D721Med (cell line): ENCODE data around the gene MBD4.

Source experiments
- DNase-seq: peaks from one replicate; pipeline ENCODE4 v3.0.0; 2011; ENCODE audit warnings: low spot score; ENCODE audit not compliant: insufficient read length
- FAIRE-seq: peaks from 2 replicates; lab custom pipeline; 2011; peaks lifted over from hg19 to GRCh38; lab: Jason Lieb, UNC
- TF ChIP-seq, protein P1 (sequence below): IDR thresholded peaks from 2 replicates; pipeline ENCODE4 v1.5.1; 2012; ENCODE audit warnings: mild to moderate bottlenecking, control low read depth; ENCODE audit not compliant: insufficient read depth; ENCODE audit errors: missing control alignments

The MBD4 gene

DNA sequence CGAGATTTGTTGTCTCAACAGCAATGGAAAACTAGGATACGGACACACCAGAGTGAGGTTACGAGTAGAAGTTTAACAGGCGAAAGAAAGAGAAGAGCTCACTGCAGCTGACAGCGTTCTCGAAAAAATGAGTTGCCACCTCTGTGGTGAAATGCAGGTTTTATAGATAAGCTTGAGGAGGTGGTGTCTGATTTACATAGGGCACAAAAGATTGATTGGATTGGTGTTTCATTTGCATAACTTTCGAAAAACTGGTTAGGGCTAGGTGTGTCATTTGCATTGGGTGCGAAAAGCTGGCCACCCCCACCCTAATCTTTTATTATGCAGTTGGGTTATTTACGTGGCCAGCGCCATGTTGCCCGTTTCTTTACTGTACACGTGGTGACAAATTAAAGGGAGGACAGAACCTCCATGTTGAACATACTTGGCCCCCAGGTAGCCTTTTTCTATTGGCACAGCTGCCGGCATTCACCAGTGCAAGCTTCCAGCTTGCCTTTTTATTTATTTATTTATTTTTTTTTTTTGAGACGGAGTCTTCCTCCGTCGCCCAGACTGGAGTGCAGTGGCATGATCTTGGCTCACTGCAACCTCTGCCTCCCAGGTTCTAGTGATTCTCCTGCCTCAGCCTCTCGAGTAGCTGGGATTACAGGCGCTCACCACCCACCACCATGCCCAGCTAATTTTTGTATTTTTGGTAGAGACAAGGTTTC, 8.6 kb upstream of the MBD4 start:
- DNase-seq (no peak), FAIRE-seq (no peak)
- TF ChIP-seq, protein P1, sequence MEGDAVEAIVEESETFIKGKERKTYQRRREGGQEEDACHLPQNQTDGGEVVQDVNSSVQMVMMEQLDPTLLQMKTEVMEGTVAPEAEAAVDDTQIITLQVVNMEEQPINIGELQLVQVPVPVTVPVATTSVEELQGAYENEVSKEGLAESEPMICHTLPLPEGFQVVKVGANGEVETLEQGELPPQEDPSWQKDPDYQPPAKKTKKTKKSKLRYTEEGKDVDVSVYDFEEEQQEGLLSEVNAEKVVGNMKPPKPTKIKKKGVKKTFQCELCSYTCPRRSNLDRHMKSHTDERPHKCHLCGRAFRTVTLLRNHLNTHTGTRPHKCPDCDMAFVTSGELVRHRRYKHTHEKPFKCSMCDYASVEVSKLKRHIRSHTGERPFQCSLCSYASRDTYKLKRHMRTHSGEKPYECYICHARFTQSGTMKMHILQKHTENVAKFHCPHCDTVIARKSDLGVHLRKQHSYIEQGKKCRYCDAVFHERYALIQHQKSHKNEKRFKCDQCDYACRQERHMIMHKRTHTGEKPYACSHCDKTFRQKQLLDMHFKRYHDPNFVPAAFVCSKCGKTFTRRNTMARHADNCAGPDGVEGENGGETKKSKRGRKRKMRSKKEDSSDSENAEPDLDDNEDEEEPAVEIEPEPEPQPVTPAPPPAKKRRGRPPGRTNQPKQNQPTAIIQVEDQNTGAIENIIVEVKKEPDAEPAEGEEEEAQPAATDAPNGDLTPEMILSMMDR, result no peak

DNA sequence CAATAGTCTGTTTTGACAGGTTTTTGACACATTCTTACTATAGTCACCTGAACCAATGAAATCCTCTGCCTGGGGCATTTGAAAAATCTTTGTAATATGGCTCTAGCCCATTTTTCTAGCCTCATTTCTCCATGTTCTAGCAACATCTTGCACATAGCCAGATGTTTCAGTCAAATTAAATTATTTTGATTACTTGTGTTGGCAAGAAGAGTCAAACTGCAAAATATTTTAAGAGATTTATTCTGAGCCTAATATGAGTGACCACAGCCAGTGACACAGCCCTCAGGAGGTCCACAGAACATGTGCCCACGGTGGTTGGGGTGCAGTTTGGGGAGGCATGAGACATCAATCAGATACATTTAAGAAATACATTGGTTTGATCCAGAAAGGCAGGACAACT, 7.2 kb upstream of the MBD4 start:
- DNase-seq (no peak), FAIRE-seq (no peak)

DNA sequence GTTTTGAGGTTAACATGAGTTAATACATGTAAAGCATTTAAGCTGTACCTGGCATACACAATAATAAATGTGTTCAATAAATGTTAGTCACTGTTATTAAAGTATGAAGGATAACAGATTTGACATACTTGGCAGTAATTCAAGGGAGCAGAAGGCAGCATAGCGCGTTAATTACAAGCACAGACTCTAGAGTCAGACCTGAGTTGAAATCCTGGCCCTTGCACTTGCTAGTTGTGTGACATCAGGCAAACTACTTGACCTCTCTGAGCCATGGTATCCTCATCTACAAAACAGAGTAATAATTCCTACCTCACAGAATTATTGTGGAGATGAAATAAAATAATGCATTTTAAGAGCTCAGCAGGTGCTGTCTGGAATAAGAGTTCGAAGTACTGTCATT, 5.7 kb upstream of the MBD4 start:
- DNase-seq, result no peak
- TF ChIP-seq, protein P1, result no peak
- FAIRE-seq, result no peak

More for the DNA sequence above, 7.2 kb upstream of the MBD4 start:
- TF ChIP-seq, protein P1, result no peak

DNA sequence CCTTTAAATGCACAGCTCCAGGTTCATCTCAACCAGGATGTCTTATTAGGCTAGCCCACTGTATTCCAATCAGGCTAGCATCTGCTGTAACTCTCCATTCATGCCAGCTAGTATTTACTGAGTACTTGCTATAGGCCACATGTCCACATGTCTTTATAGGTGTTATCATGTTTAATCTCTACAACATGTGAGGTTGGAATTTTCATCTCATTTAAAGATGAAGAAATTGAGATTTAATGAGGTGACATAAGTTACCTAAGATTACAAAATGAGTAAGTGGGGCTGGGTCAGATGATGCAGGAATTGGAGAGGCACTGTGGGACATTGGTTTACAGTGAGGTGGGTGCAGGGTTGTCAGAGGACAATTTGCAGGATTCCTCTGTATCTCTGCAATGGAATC, 3.2 kb upstream of the MBD4 start:
- TF ChIP-seq, protein P1, result no peak
- FAIRE-seq (no peak), DNase-seq (no peak)

DNA sequence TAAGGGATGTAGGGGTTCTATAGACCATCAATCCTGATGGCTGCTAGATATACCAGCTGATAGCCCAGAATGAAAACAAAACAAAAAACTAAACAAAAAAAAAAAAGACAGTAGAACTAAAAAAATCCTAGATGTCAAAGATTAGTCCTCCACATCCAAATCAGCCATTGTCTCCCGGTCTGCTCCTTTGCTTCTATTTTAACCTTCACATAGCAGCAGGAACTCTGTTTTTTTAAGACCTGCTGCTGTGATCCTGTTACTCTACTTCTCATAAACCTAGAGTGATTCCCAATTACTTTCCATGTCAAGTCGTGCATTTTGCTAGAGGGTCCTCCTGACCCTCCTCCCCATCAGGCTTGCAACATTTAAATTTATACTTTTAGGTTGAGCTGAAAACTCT, 2.7 kb upstream of the MBD4 start:
- TF ChIP-seq, protein P1, result no peak
- FAIRE-seq (no peak), DNase-seq (no peak)

DNA sequence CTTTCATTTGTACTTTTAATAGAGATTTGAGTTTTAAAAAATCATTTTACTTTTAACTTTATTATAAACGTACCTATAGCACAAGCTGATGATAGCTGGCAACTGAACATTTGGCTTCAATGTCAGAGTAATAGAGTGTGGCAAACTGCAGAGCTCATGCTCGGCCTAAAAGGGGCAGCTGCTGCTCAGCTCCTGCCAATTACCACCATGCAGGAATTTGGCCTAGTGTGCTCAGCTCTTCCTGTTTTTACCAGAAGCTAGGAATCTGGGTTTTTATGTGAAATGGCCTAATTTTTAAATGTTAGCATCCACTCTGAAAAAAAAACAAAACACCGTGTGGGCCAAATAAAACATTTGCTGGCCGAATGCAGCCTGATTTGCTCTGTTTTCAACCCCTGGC, 2.0 kb upstream of the MBD4 start:
- no peak for FAIRE-seq
- TF ChIP-seq, protein P1, result no peak
- no peak for DNase-seq

DNA sequence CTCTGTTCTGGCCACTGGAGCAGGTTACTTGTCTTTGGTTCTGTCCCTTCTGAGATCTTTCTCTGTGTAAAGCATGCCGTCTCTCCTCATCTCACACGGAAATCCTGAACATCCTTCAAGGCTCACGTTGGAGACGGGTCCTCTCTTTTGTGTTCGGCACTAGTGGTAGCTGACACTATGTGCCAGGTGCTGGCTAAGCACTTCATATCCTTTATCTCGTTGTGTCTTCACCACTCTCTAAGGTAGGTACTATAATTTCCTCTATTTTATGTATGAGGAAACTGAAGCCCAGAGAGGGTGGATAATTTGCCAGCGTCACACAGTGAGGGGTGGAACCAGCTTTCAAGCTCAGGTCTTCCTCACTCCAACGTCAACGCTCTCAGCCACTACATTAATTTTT, 1.5 kb upstream of the MBD4 start:
- TF ChIP-seq, protein P1, result no peak
- DNase-seq (no peak), FAIRE-seq (no peak)
